Mammary epithelial cell (primary cell): ENCODE results near the gene TNNI2.

Experiments used
- EZH2 ChIP-seq: IDR thresholded peaks from 2 replicates; pipeline ENCODE4 v1.6.1; 2012; ENCODE audit warnings: low read length, inconsistent platforms, borderline replicate concordance
- TF ChIP-seq, protein P1 (sequence below), 2 donors: IDR thresholded peaks in 1 of 2; conservative IDR thresholded peaks in 1 of 2; 2 replicates each; pipeline ENCODE4 v1.5.1; 2011 to 2012; ENCODE audit warnings: inconsistent platforms in 2 of 2, low read length in 2 of 2, mild to moderate bottlenecking in 2 of 2, control low read depth in 1 of 2, low read depth in 1 of 2; ENCODE audit not compliant: insufficient read depth in 1 of 2; ENCODE audit errors: extremely low read depth in 1 of 2

DNA sequence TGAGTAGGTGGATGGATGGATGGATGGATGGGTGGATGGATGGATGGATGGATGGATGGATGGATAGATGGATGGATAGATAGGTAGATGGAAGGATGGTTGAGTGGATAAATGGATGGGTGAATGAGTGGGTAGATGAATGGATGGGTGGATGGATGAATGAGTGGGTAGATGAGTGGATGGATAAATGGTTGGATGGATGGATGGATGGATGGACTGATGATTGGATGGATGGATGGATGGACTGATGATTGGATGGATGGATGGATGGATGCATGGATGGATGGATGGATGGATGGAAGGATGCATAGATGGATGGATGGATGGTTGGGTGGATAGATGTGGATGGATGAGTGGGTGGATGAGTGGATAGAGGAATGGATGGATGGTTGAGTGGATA, 17.2 kb upstream of the TNNI2 start:
- TF ChIP-seq, protein P1, sequence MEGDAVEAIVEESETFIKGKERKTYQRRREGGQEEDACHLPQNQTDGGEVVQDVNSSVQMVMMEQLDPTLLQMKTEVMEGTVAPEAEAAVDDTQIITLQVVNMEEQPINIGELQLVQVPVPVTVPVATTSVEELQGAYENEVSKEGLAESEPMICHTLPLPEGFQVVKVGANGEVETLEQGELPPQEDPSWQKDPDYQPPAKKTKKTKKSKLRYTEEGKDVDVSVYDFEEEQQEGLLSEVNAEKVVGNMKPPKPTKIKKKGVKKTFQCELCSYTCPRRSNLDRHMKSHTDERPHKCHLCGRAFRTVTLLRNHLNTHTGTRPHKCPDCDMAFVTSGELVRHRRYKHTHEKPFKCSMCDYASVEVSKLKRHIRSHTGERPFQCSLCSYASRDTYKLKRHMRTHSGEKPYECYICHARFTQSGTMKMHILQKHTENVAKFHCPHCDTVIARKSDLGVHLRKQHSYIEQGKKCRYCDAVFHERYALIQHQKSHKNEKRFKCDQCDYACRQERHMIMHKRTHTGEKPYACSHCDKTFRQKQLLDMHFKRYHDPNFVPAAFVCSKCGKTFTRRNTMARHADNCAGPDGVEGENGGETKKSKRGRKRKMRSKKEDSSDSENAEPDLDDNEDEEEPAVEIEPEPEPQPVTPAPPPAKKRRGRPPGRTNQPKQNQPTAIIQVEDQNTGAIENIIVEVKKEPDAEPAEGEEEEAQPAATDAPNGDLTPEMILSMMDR (conservative IDR thresholded peaks at IDR 0.05 in 1 of 2, IDR thresholded peaks at IDR 0.05 in 1 of 2; ENCODE audit: extremely low read depth in 1 of 2, insufficient read depth in 1 of 2, low read depth in 1 of 2, low read length in 2 of 2): no peak
- TF ChIP-seq EZH2: no peak
